ENCODE results near the gene ZDHHC19. TPM values are rescaled to one million over a fixed set of nuclear protein-coding genes. Genes with fewer than 3 reads are reported as not detected.

ZDHHC19 gene
- total and polyA plus RNA-seq, 12 donors: 0.19 to 1.3 (median 0.77) TPM; not detected in 9

- no peak overlapping the region for H3K4me3 ChIP-seq
- peaks cover 0 to 5% (median 0%) of the 10 kb centered on the region in 7 donors for H3K27me3 ChIP-seq
- intact Hi-C loops (cut with DNase I): no loop called here
- H3K4me1 ChIP-seq: peaks cover 0 to 6% (median 0%) of the 10 kb centered on the region in 9 donors
- TF ChIP-seq CTCF (IDR thresholded peaks at IDR 0.05): no peak
- DNase-seq: no peak
- H3K9me3 ChIP-seq: peaks cover 0 to 10% (median 0%) of the 10 kb centered on the region in 11 donors
- no peak overlapping the region for H3K27ac ChIP-seq
- H3K36me3 ChIP-seq: no peaks in the 10 kb centered on the region
- 93 to 95% methylated on average over 10 of the region's 10 CpGs for WGBS, 2 donors
- no peak for ATAC-seq
These were observed 61.8 kb downstream of the ZDHHC19 start for GRCh38 chr3:196149375-196149774.

Other genes starting within 250 kb of the ZDHHC19 start
- 100 to 1,000 TPM in 5 of 10 donors, 10 to 100 TPM in 5; 58.8 to 300 (median 104) TPM for gene TFRC, start 129.3 kb downstream of the ZDHHC19 start, total RNA-seq
- gene TFRC, start 129.3 kb downstream of the ZDHHC19 start, polyA plus RNA-seq: 10 to 100 TPM; 25.7 to 40.5 TPM
- under 1 TPM in 3 of 10 donors, not detected in 7; 0.29 to 0.53 (median 0.52) TPM for gene SLC51A, start 5.1 kb upstream of the ZDHHC19 start, total RNA-seq
- gene SLC51A, start 5.1 kb upstream of the ZDHHC19 start, polyA plus RNA-seq: 1 to 10 TPM in 1 of 2 donors, under 1 TPM in 1; 0.23 to 1.0 TPM
- 100 to 1,000 TPM in 8 of 10 donors, 10 to 100 TPM in 2; 93.8 to 121 (median 106) TPM for gene PCYT1A, start 76.3 kb upstream of the ZDHHC19 start, total RNA-seq
- 10 to 100 TPM; 21.0 to 34.7 TPM for gene PCYT1A, start 76.3 kb upstream of the ZDHHC19 start, polyA plus RNA-seq
- 1 to 10 TPM; 2.1 to 6.3 (median 3.9) TPM for gene DYNLT2B, start 106.8 kb upstream of the ZDHHC19 start, total RNA-seq
- 1 to 10 TPM; 4.7 to 8.1 TPM for gene DYNLT2B, start 106.8 kb upstream of the ZDHHC19 start, polyA plus RNA-seq
- gene TM4SF19, start 127.0 kb upstream of the ZDHHC19 start, total RNA-seq: 1 to 10 TPM in 1 of 10 donors, not detected in 9; 1.9 TPM
- under 1 TPM in 1 of 2 donors, not detected in 1; 0.10 TPM for gene TM4SF19, start 127.0 kb upstream of the ZDHHC19 start, polyA plus RNA-seq
- 10 to 100 TPM; 25.2 to 41.7 (median 32.5) TPM for gene UBXN7, start 221.0 kb upstream of the ZDHHC19 start, total RNA-seq
- 10 to 100 TPM in 1 of 2 donors, 1 to 10 TPM in 1; 2.0 to 14.5 TPM for gene UBXN7, start 221.0 kb upstream of the ZDHHC19 start, polyA plus RNA-seq